K562 (cell line): Measurements from ENCODE around the gene RUVBL2. TPM values are rescaled to one million over a fixed set of nuclear protein-coding genes. Genes with fewer than 3 reads are reported as not detected.
A peak's percentile ranks its signal among the peaks of the same experiment; 100 is the strongest.

Source experiments
- ATAC-seq: fragments of 200-7000 bp; cut with Tn5 transposase; 3 replicates; pipeline ENCODE4 v1.9.1; 2020; ENCODE audit warnings: moderate library complexity
- BruUV-seq: library from RNA; stranded (reverse); fragments of 400-500 nt; replicated peaks from 2 replicates; lab custom pipeline; 2021; lab: Mats Ljungman, UMichigan
- CTCF ChIA-PET: fragments of 300-600 bp; formaldehyde crosslinking; extraction: SDS; loops from one replicate; lab custom pipeline; 2021; ENCODE audit warnings: low intra/inter-chr PET ratio; lab: Yijun Ruan, JAX
- POLR2A ChIA-PET: fragments of 300-600, 350-650 bp; sonication (Branson Sonifier 250); formaldehyde crosslinking; extraction: SDS; loops from one replicate; lab custom pipeline; 2021; ENCODE audit warnings: antibody characterized with exemption, inconsistent platforms; lab: Yijun Ruan, JAX
- DNase-seq, 4 experiments: peaks; one replicate each; pipeline versions ENCODE4 v3.0.0 to v3.0.0-alpha.2; 2011 to 2018; ENCODE audit warnings: low spot score in 3 of 4, mixed read lengths in 3 of 4; ENCODE audit errors: extremely low read depth in 1 of 4
- FAIRE-seq: peaks from 2 replicates; lab custom pipeline; 2011; peaks lifted over from hg19 to GRCh38; lab: Jason Lieb, UNC
- H2AFZ ChIP-seq: 2 replicates; pipeline ENCODE4 v1.6.0; 2011; ENCODE audit warnings: low read depth, low read length, control low read depth, inconsistent platforms
- H3K27ac ChIP-seq: fragments of 200-600 bp; 3 replicates; pipeline ENCODE4 v1.8.0; 2011; ENCODE audit warnings: low read depth, mild to moderate bottlenecking, control low read depth, inconsistent platforms, low read length, moderate library complexity, mixed read lengths; ENCODE audit errors: extremely low read depth
- H3K27me3 ChIP-seq, 2 experiments: fragments of 300-600 bp in 1 of 2; 2 replicates in 1 of 2; 3 replicates in 1 of 2; pipeline versions ENCODE4 v1.6.0 to v1.8.0; 2011; ENCODE audit warnings: inconsistent platforms in 2 of 2, low read length in 2 of 2, mild to moderate bottlenecking in 1 of 2, mixed read lengths in 1 of 2, moderate library complexity in 1 of 2; ENCODE audit not compliant: control insufficient read depth in 2 of 2, insufficient read depth in 2 of 2
- H3K36me3 ChIP-seq: fragments of 300-600 bp; 3 replicates; pipeline ENCODE4 v1.8.0; 2011; ENCODE audit warnings: mild to moderate bottlenecking, low read length, inconsistent platforms; ENCODE audit not compliant: control insufficient read depth, insufficient read depth
- H3K4me1 ChIP-seq, 2 experiments: fragments of 200-600 bp in 1 of 2; replicated peaks in 1 of 2; 2 replicates in 1 of 2; 3 replicates in 1 of 2; pipeline versions ENCODE4 v1.5.1 to v1.8.0; 2011; ENCODE audit warnings: inconsistent platforms in 2 of 2, low read length in 2 of 2, mild to moderate bottlenecking in 1 of 2, mixed read lengths in 1 of 2, moderate library complexity in 1 of 2; ENCODE audit not compliant: control insufficient read depth in 2 of 2, insufficient read depth in 2 of 2
- H3K4me2 ChIP-seq: 2 replicates; pipeline ENCODE4 v1.6.1; 2011; ENCODE audit warnings: low read length, control low read depth, inconsistent platforms, mixed read lengths; ENCODE audit not compliant: insufficient read depth
- H3K4me3 ChIP-seq: fragments of 200-600 bp; sonication (generic), shearing (Covaris generic); 2 replicates; pipeline ENCODE4 v1.5.1; 2016; ENCODE audit warnings: control low read depth, inconsistent platforms
- H3K79me2 ChIP-seq: fragments of 200-600 bp; 3 replicates; pipeline ENCODE4 v1.8.0; 2011; ENCODE audit warnings: low read length, inconsistent platforms; ENCODE audit not compliant: control insufficient read depth, insufficient read depth
- H3K9ac ChIP-seq, 2 experiments: 2 replicates each; pipeline versions ENCODE4 v1.6.0 to v1.6.1; 2011; ENCODE audit warnings: low read depth in 2 of 2, low read length in 2 of 2, control low read depth in 1 of 2, inconsistent platforms in 1 of 2, mild to moderate bottlenecking in 1 of 2, mixed read lengths in 1 of 2; ENCODE audit not compliant: insufficient read depth in 1 of 2
- H3K9me1 ChIP-seq: one replicate; pipeline ENCODE4 v1.6.0; 2011; ENCODE audit warnings: inconsistent platforms, mild to moderate bottlenecking, low read length, moderate library complexity; ENCODE audit not compliant: control insufficient read depth, insufficient read depth
- H3K9me3 ChIP-seq: replicated peaks from 2 replicates; pipeline ENCODE4 v1.5.1; 2011; ENCODE audit warnings: low read depth, low read length, inconsistent platforms; ENCODE audit not compliant: control insufficient read depth, insufficient read depth
- H4K20me1 ChIP-seq: replicated peaks from 2 replicates; pipeline ENCODE4 v1.6.1; 2011; ENCODE audit warnings: low read length, inconsistent platforms, mixed read lengths; ENCODE audit not compliant: control insufficient read depth, insufficient read depth
- BMI1 ChIP-seq: fragments of 150-350 bp; IDR thresholded peaks from 2 replicates; pipeline ENCODE4 v1.6.1; 2014; ENCODE audit warnings: low read length
- RBFOX2 ChIP-seq: fragments of 200-400 bp; formaldehyde crosslinking; IDR thresholded peaks from 2 replicates; pipeline ENCODE4 v1.6.1; 2017; ENCODE audit warnings: low read depth, mild to moderate bottlenecking, low read length, moderate library complexity
- ZNF592 ChIP-seq: fragments of 450-650 bp; IDR thresholded peaks from 2 replicates; pipeline ENCODE4 v1.6.1; 2017; ENCODE audit warnings: antibody characterized with exemption, mild to moderate bottlenecking
- WGBS: fragments of 100-300 bp; shearing (Covaris generic); methylation state at CpG from one replicate; pipeline ENCODE4 v1.1.6; 2016; ENCODE audit warnings: low coverage, mixed read lengths; ENCODE audit not compliant: insufficient coverage; ENCODE audit errors: missing lambda C conversion rate; 5-methylcytosine and 5-hydroxymethylcytosine counted together
- in situ Hi-C: fragments of 300-500 bp; cut with MboI; formaldehyde crosslinking; loops from 4 replicates; pipeline ENCODE4 v1.15.0; 2018; ENCODE audit warnings: inconsistent platforms, mixed read lengths
- intact Hi-C: fragments of 100-400 bp; cut with micrococcal nuclease; formaldehyde crosslinking; loops from 2 replicates; pipeline ENCODE4 v1.14.2; 2022
- polyA plus RNA-seq, 8 experiments: library from polyadenylated mRNA; depleted of rRNA in 4 of 8; stranded (reverse) in 5 of 8; unstranded in 3 of 8; fragments of >200 nt; fragmentation: Nextera tagmentation in 2 of 8; fragmentation: Illumina TruSeq in 1 of 8; extraction: Ambion mirVana in 2 of 8; extraction: Trizol in 1 of 8; gene quantifications; 2 replicates each; pipeline versions ENCODE4 v1.2.1 to v1.2.3, GENCODE V29; 2011 to 2014; ENCODE audit warnings: inconsistent platforms in 1 of 8, missing spikeins in 1 of 8
- total RNA-seq, 7 experiments: library from RNA; depleted of rRNA in 6 of 7; stranded (reverse); fragments of >200 nt in 6 of 7; fragmentation: Illumina TruSeq in 2 of 7; extraction: Trizol in 2 of 7; gene quantifications; 2 replicates each; pipeline versions ENCODE4 v1.2.1 to v1.2.3, GENCODE V29; 2011 to 2021; ENCODE audit warnings: low replicate concordance in 1 of 7
- TF ChIP-seq, protein P1 (sequence below): fragments of 200-600 bp; sonication (generic); IDR thresholded peaks from one replicate; pipeline ENCODE4 v1.6.1; 2012; ENCODE audit warnings: mild to moderate bottlenecking, low read depth, low read length, inconsistent platforms

The RUVBL2 gene
- total and polyA plus RNA-seq, 9 of the 15 experiments (the other 6 are each of a cell fraction or from before 2014, with no cell fraction given), result 71.4 to 453 (median 237) TPM

DNA sequence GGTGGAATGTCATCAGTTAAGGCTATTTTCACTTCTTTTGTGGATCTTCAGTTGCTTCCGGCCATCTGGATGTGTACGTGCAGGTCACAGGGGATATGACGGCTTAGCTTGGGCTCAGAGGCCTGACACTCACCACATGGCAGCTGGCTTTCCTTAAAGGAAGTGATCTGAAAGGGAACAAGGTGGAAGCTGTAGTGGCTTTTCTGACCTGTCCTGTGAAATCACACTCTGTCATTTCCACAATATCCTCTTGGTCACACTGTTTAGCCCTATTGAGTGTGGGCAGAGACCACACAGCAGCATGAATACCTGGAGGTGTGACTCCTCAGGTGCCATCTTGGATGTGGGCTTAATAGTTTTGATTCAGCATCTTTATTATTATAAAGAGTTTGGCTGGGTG is 43.5 kb upstream of the RUVBL2 start:
- Histone ChIP-seq H3K9me1 (no peaks in the 10 kb centered on the region), H3K9me3 (peaks cover 11% of the 10 kb centered on the region), H2AFZ (peak overlapping the region; percentile 54), H3K4me2 (no peak overlapping the region), H3K9ac (peak overlapping the region; percentile 2 to 47; a peak in 2 of 4 replicates), H3K36me3 (no peaks in the 10 kb centered on the region), H3K27ac (peak overlapping the region; percentile 42; the same call in 2 of the 3 replicates), H3K79me2 (peaks cover 5% of the 10 kb centered on the region), H4K20me1 (no peaks in the 10 kb centered on the region), H3K4me3 (no peak overlapping the region), H3K27me3 (no peaks in the 10 kb centered on the region), H3K4me1 (peaks cover 27 to 38% of the 10 kb centered on the region in 2 experiments; a peak in 4 of 5 replicates)
- BruUV-seq, result no TSS peak
- DNase-seq, result no peak
- WGBS, result 57% methylated on average over 3 of the region's 3 CpGs
- in situ Hi-C loops (no loop called here), intact Hi-C loops (no loop called here)
- no peak for ATAC-seq
- no peak for FAIRE-seq
- ChIA-PET CTCF (no interaction called here), POLR2A (interaction anchor here (0.6 to 3.7 kb wide), 4 partner anchors 12 to 45 kb away, joined by 3 to 29 read pairs (median 6); partner anchors contain the start of genes DHDH and FTL)
- TF ChIP-seq ZNF592 (peak; percentile 47), BMI1 (no peak), RBFOX2 (no peak)
- TF ChIP-seq, protein P1, sequence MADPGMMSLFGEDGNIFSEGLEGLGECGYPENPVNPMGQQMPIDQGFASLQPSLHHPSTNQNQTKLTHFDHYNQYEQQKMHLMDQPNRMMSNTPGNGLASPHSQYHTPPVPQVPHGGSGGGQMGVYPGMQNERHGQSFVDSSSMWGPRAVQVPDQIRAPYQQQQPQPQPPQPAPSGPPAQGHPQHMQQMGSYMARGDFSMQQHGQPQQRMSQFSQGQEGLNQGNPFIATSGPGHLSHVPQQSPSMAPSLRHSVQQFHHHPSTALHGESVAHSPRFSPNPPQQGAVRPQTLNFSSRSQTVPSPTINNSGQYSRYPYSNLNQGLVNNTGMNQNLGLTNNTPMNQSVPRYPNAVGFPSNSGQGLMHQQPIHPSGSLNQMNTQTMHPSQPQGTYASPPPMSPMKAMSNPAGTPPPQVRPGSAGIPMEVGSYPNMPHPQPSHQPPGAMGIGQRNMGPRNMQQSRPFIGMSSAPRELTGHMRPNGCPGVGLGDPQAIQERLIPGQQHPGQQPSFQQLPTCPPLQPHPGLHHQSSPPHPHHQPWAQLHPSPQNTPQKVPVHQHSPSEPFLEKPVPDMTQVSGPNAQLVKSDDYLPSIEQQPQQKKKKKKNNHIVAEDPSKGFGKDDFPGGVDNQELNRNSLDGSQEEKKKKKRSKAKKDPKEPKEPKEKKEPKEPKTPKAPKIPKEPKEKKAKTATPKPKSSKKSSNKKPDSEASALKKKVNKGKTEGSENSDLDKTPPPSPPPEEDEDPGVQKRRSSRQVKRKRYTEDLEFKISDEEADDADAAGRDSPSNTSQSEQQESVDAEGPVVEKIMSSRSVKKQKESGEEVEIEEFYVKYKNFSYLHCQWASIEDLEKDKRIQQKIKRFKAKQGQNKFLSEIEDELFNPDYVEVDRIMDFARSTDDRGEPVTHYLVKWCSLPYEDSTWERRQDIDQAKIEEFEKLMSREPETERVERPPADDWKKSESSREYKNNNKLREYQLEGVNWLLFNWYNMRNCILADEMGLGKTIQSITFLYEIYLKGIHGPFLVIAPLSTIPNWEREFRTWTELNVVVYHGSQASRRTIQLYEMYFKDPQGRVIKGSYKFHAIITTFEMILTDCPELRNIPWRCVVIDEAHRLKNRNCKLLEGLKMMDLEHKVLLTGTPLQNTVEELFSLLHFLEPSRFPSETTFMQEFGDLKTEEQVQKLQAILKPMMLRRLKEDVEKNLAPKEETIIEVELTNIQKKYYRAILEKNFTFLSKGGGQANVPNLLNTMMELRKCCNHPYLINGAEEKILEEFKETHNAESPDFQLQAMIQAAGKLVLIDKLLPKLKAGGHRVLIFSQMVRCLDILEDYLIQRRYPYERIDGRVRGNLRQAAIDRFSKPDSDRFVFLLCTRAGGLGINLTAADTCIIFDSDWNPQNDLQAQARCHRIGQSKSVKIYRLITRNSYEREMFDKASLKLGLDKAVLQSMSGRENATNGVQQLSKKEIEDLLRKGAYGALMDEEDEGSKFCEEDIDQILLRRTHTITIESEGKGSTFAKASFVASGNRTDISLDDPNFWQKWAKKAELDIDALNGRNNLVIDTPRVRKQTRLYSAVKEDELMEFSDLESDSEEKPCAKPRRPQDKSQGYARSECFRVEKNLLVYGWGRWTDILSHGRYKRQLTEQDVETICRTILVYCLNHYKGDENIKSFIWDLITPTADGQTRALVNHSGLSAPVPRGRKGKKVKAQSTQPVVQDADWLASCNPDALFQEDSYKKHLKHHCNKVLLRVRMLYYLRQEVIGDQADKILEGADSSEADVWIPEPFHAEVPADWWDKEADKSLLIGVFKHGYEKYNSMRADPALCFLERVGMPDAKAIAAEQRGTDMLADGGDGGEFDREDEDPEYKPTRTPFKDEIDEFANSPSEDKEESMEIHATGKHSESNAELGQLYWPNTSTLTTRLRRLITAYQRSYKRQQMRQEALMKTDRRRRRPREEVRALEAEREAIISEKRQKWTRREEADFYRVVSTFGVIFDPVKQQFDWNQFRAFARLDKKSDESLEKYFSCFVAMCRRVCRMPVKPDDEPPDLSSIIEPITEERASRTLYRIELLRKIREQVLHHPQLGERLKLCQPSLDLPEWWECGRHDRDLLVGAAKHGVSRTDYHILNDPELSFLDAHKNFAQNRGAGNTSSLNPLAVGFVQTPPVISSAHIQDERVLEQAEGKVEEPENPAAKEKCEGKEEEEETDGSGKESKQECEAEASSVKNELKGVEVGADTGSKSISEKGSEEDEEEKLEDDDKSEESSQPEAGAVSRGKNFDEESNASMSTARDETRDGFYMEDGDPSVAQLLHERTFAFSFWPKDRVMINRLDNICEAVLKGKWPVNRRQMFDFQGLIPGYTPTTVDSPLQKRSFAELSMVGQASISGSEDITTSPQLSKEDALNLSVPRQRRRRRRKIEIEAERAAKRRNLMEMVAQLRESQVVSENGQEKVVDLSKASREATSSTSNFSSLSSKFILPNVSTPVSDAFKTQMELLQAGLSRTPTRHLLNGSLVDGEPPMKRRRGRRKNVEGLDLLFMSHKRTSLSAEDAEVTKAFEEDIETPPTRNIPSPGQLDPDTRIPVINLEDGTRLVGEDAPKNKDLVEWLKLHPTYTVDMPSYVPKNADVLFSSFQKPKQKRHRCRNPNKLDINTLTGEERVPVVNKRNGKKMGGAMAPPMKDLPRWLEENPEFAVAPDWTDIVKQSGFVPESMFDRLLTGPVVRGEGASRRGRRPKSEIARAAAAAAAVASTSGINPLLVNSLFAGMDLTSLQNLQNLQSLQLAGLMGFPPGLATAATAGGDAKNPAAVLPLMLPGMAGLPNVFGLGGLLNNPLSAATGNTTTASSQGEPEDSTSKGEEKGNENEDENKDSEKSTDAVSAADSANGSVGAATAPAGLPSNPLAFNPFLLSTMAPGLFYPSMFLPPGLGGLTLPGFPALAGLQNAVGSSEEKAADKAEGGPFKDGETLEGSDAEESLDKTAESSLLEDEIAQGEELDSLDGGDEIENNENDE, result no peak
